ENCODE results near the gene ZNF534.
"Not testable (repeated sequence)": the region's sequence is repeated elsewhere in the genome, so short reads cannot be mapped to it uniquely, and the experiment has no call there.

ZNF534 gene

DNA sequence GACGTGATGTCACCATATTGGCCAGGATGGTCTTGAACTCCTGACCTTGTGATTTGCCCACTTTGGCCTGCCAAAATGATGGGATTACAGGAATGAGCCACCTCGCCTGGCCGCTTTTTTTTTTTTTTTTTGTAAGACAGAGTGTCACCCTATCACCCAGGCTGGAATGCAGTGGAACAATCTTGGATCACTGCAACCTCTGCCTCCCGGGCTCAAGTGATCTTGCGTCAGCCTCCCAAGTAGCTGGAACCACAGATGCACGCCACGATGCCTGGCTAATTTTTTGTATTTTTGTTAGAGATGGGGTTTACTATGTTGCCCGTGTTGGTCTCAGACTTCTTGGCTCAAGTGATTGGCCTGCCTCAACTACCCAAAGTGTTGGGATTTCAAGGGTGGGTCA, 69.6 kb downstream of the ZNF534 start:
- Histone ChIP-seq H3K27ac (ENCODE audit: low read length) (no peak overlapping the region), H3K9ac (ENCODE audit: low read depth, low read length) (no peak overlapping the region), H3K79me2 (ENCODE audit: insufficient read depth, low read length) (peaks cover 6% of the 10 kb centered on the region), H3K4me1 (ENCODE audit: insufficient read depth, low read length) (peaks cover 5% of the 10 kb centered on the region), H3K9me3 (ENCODE audit: insufficient read depth, low read length, severe bottlenecking) (no peaks in the 10 kb centered on the region), H3K36me3 (ENCODE audit: insufficient read depth, low read length) (peaks cover 9% of the 10 kb centered on the region; the same call in 1 of the 2 replicates), H2AFZ (ENCODE audit: low read depth, low read length) (no peak overlapping the region), H3K4me3 (ENCODE audit: low read depth in 1 of 2, low read length in 2 of 2) (no peak overlapping the region), H3K27me3 (ENCODE audit: insufficient read depth, low read length, poor library complexity) (no peaks in the 10 kb centered on the region), H4K20me1 (ENCODE audit: insufficient read depth, low read length) (no peaks in the 10 kb centered on the region), H3K4me2 (ENCODE audit: insufficient read depth, low read length) (no peak overlapping the region)
- no peak for DNase-seq
- no peak for ATAC-seq (ENCODE audit: insufficient read depth, low read depth)
- no peak for TF ChIP-seq EZH2 (IDR thresholded peaks at IDR 0.05; ENCODE audit: borderline replicate concordance, low read depth, low read length, severe bottlenecking)
- TF ChIP-seq, protein P1, sequence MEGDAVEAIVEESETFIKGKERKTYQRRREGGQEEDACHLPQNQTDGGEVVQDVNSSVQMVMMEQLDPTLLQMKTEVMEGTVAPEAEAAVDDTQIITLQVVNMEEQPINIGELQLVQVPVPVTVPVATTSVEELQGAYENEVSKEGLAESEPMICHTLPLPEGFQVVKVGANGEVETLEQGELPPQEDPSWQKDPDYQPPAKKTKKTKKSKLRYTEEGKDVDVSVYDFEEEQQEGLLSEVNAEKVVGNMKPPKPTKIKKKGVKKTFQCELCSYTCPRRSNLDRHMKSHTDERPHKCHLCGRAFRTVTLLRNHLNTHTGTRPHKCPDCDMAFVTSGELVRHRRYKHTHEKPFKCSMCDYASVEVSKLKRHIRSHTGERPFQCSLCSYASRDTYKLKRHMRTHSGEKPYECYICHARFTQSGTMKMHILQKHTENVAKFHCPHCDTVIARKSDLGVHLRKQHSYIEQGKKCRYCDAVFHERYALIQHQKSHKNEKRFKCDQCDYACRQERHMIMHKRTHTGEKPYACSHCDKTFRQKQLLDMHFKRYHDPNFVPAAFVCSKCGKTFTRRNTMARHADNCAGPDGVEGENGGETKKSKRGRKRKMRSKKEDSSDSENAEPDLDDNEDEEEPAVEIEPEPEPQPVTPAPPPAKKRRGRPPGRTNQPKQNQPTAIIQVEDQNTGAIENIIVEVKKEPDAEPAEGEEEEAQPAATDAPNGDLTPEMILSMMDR (IDR thresholded peaks at IDR 0.05; ENCODE audit: borderline replicate concordance, extremely low read depth, low read length, poor library complexity, severe bottlenecking), result no peak

DNA sequence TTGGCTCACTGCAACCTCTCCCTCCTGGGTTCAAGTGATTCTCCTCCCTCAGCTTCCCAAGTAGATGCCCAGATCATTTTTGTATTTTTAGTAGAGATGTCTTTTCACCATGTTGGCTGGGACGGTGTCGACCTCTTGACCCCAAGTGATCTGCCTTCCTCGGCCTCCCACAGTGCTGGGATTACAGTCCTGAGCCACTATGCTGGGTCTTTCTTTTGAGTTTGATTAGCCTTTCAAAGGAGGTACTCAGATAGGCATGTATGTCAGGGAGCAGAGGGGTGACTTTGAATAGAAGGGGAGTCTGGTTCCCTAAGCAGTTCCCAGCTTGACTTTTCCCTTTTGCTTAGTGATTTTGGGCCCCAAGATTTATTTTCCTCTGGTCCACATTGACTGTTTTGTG, 71.5 kb downstream of the ZNF534 start:
- not testable (repeated sequence) for H3K27me3 ChIP-seq (ENCODE audit: insufficient read depth, low read length, poor library complexity); DNase-seq; H3K79me2 ChIP-seq (ENCODE audit: insufficient read depth, low read length); H3K4me1 ChIP-seq (ENCODE audit: insufficient read depth, low read length); H3K9me3 ChIP-seq (ENCODE audit: insufficient read depth, low read length, severe bottlenecking); H4K20me1 ChIP-seq (ENCODE audit: insufficient read depth, low read length); H3K9ac ChIP-seq (ENCODE audit: low read depth, low read length); H2AFZ ChIP-seq (ENCODE audit: low read depth, low read length); ATAC-seq (ENCODE audit: insufficient read depth, low read depth); H3K27ac ChIP-seq (ENCODE audit: low read length); H3K4me3 ChIP-seq (ENCODE audit: low read depth in 1 of 2, low read length in 2 of 2); H3K4me2 ChIP-seq (ENCODE audit: insufficient read depth, low read length)
- H3K36me3 ChIP-seq (ENCODE audit: insufficient read depth, low read length), result peaks cover 12% of the 10 kb centered on the region

DNA sequence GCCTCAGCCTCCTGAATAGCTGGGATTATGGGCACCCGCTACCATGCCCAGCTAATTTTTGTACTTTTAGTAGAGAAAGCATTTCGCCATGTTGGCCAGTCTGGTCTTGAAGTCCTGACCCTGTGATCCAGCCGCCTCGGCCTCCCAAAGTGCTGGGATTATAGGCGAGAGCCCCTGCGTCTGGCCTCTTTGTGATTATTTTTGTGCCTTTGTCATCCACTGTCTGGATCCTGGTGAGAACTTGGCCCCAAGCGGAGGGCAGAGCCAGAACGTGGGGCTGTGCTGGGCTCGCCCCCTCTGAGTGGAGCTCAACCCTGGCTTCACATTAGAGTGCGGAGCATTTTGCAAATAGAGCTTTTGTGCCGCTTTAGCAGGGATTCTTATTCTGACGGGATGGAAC, 72.0 kb downstream of the ZNF534 start:
- not testable (repeated sequence) for H3K9me3 ChIP-seq (ENCODE audit: insufficient read depth, low read length, severe bottlenecking); H3K4me3 ChIP-seq (ENCODE audit: low read depth in 1 of 2, low read length in 2 of 2); H3K9ac ChIP-seq (ENCODE audit: low read depth, low read length); H3K27ac ChIP-seq (ENCODE audit: low read length); H3K27me3 ChIP-seq (ENCODE audit: insufficient read depth, low read length, poor library complexity); H2AFZ ChIP-seq (ENCODE audit: low read depth, low read length); H3K4me2 ChIP-seq (ENCODE audit: insufficient read depth, low read length); H3K79me2 ChIP-seq (ENCODE audit: insufficient read depth, low read length); H3K4me1 ChIP-seq (ENCODE audit: insufficient read depth, low read length); H4K20me1 ChIP-seq (ENCODE audit: insufficient read depth, low read length); ATAC-seq (ENCODE audit: insufficient read depth, low read depth); DNase-seq
- peaks cover 17% of the 10 kb centered on the region for H3K36me3 ChIP-seq (ENCODE audit: insufficient read depth, low read length)
